ENCODE results near the gene ZNF611. TPM values are rescaled to one million over a fixed set of nuclear protein-coding genes. Genes with fewer than 3 reads are reported as not detected.
A peak's percentile ranks its signal among the peaks of the same experiment; 100 is the strongest.
"Not testable (repeated sequence)": the region's sequence is repeated elsewhere in the genome, so short reads cannot be mapped to it uniquely, and the experiment has no call there.

Gene ZNF611
- total and polyA plus RNA-seq, 9 of the 15 experiments (the other 6 are each of a cell fraction or from before 2014, with no cell fraction given) = 3.7 to 29.6 (median 12.8) TPM

GRCh38 chr19:52734331-52734892, 432 bp downstream of the ZNF611 start (continued):
- 0 out of 4 replicates have a peak, but pooled peaks of 1 of the 2 experiments have one; percentile 9 for TF ChIP-seq MNT (conservative IDR thresholded peaks at IDR 0.05)

GRCh38 chr19:52726051-52726450, 8.8 kb downstream of the ZNF611 start:
- TF ChIP-seq, protein P1, sequence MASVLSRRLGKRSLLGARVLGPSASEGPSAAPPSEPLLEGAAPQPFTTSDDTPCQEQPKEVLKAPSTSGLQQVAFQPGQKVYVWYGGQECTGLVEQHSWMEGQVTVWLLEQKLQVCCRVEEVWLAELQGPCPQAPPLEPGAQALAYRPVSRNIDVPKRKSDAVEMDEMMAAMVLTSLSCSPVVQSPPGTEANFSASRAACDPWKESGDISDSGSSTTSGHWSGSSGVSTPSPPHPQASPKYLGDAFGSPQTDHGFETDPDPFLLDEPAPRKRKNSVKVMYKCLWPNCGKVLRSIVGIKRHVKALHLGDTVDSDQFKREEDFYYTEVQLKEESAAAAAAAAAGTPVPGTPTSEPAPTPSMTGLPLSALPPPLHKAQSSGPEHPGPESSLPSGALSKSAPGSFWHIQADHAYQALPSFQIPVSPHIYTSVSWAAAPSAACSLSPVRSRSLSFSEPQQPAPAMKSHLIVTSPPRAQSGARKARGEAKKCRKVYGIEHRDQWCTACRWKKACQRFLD (CRISPR knock-in tag; IDR thresholded peaks at IDR 0.05) = 0 out of 2 replicates have a peak, but pooled peaks have one; percentile 8
- H3K4me2 ChIP-seq (ENCODE audit: insufficient read depth, low read length) = peak overlapping the region; percentile 80
- ATAC-seq; H4K20me1 ChIP-seq (replicated peaks; ENCODE audit: control insufficient read depth, insufficient read depth, low read length); H3K9me1 ChIP-seq (ENCODE audit: control insufficient read depth, insufficient read depth, low read length); CTCF ChIA-PET (ENCODE audit: low intra/inter-chr PET ratio); BruUV-seq (replicated peaks); FAIRE-seq; DNase-seq (ENCODE audit: extremely low read depth in 1 of 4, low spot score in 3 of 4); H3K27me3 ChIP-seq (ENCODE audit: control insufficient read depth in 2 of 2, insufficient read depth in 2 of 2, low read length in 2 of 2); in situ Hi-C loops (cut with MboI); H3K9me3 ChIP-seq (replicated peaks; ENCODE audit: control insufficient read depth, insufficient read depth, low read depth, low read length); POLR2A ChIA-PET: not testable (repeated sequence)
- WGBS (ENCODE audit: insufficient coverage, low coverage, missing lambda C conversion rate) = 79% methylated on average over 9 of the region's 16 CpGs
- intact Hi-C loops (cut with micrococcal nuclease) = loop anchor here (10.0 kb wide), 1 partner anchor 121 kb away; no protein-coding TSS in a partner anchor
- H3K27ac ChIP-seq (ENCODE audit: extremely low read depth, low read depth, low read length) = peak overlapping the region; percentile 90
- H3K9ac ChIP-seq (ENCODE audit: insufficient read depth in 1 of 2, low read depth in 2 of 2, low read length in 2 of 2) = peak overlapping the region; percentile 69 to 87
- H3K36me3 ChIP-seq (ENCODE audit: control insufficient read depth, insufficient read depth, low read length) = peaks cover 35% of the 10 kb centered on the region
- H3K4me1 ChIP-seq (replicated peaks in 1 of 2; ENCODE audit: control insufficient read depth in 2 of 2, insufficient read depth in 2 of 2, low read length in 2 of 2) = peaks cover 30 to 38% of the 10 kb centered on the region in 2 experiments
- H3K4me3 ChIP-seq = peak overlapping the region; percentile 46
- 0 out of 2 replicates have a peak overlapping the region, but pooled peaks have one; percentile 82 for H2AFZ ChIP-seq (ENCODE audit: low read depth, low read length)
- H3K79me2 ChIP-seq (ENCODE audit: control insufficient read depth, insufficient read depth, low read length) = peaks cover 49% of the 10 kb centered on the region

Data from K562 (cell line).